Cardiac septum (tissue), 1 donor: ENCODE results near the gene IL1RL2. TPM values are rescaled to one million over a fixed set of nuclear protein-coding genes. Genes with fewer than 3 reads are reported as not detected.
A peak's percentile ranks its signal among the peaks of the same experiment; 100 is the strongest.

Source experiments
- DNase-seq: peaks from one replicate; pipeline ENCODE4 v3.0.0-alpha.2; 2020; ENCODE audit warnings: low spot score
- intact Hi-C: fragments of 100-400 bp; cut with DNase I; formaldehyde crosslinking; loops from one replicate; pipeline ENCODE4 v1.14.0; 2022
- total RNA-seq: library from RNA; stranded (reverse); fragmentation: NEBNext Ultra II Directional; extraction: Animal tissue kit (Norgen Biotek cat#: 25700); gene quantifications from one replicate; pipeline ENCODE4 v1.2.1, GENCODE V29; 2021
- donor health status: DM: no; HTN: no; CAD: no.

IL1RL2 gene
- total RNA-seq, 1 donor from 2014 or later = 0.35 TPM

DNA sequence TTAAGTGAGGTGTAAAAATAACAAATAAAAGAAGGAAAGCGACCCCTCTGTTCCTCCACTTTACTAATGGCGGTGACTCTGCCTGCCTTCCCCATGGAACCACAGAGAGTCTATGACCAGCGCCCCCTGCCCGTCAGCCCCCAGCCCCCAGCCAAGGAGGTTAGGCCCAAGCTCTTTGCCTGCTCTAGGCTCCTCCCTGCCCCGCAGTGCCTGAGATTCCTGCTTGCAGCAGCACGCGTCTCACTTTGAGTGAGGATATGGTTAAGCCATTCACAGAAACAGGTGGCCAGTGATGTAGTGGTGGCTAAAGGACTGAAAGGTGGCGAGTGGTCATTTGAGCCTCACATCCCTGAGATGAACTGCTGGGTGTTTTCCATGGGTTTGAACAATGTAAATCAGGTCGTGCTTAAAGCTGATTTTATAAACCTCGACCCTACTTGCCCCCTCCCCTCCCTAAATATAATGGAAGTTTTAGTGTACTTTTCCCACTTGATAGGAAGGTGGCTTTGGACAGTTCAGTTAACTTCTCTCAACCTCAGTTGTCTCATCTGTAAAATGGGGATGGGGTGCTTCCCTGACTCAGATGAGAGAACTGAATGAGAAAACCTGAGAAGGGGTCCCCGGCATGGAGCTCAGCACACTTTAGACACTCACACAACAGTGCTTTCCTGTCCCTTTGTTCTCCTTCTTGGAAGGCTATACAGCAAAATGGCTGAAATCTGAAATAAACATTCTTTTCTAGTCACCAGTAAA, 46.5 kb downstream of the IL1RL2 start:
- intact Hi-C loops = no loop called here
- DNase-seq = no peak

DNA sequence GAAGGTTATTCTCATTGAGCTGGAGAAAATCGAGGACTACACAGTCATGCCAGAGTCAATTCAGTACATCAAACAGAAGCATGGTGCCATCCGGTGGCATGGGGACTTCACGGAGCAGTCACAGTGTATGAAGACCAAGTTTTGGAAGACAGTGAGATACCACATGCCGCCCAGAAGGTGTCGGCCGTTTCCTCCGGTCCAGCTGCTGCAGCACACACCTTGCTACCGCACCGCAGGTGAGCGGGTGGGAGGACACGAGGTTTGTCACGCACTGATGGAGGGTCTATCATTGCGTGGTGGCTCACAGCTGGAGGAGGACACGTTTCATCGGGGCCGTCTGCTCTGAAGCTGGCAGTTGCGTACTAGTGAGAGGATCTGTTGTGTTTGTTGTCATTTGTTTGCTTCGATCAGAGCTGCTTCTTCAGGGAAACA, 48.2 kb downstream of the IL1RL2 start:
- intact Hi-C loops = no loop called here
- DNase-seq = no peak

DNA sequence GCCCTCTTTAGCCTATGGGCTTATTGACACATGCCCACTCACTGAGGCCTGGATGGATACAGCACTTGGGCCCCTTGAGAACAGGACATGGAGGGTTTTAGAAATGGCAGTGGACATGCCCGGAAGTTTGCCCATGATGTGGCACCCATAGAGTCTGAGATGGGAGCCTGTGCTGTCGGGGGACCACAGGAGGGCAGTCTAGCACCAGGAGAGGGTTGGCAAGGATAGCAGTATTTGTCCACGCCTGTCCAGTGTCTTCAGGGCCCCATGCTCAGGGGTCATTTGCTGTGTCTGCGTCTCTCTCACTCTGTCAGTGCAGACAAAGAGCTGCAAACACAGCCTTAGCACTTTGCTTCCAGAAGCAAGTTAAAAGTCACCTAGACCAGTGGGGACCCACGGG, 48.7 kb downstream of the IL1RL2 start:
- intact Hi-C loops = no loop called here
- DNase-seq = no peak

DNA sequence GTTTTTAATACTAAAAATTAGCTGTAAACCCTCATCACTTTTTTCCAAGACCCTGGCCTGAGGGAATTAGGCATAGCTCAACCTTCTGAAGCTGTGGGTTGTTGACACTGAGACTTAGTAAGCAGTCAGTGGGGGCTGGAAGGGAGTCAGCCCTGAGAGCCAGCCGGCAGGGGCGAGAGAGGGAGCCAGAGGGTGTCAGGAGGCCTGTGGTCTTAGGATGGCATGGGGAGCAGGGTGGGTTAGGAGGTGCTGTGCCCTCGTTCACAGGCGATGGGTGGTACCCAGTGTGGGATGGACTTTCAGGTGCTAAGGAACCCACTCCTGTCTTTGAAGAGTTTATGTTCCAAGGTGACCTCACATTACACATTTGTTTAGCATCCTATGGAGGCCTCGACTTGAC, 49.3 kb downstream of the IL1RL2 start:
- no peak for DNase-seq
- intact Hi-C loops = no loop called here

DNA sequence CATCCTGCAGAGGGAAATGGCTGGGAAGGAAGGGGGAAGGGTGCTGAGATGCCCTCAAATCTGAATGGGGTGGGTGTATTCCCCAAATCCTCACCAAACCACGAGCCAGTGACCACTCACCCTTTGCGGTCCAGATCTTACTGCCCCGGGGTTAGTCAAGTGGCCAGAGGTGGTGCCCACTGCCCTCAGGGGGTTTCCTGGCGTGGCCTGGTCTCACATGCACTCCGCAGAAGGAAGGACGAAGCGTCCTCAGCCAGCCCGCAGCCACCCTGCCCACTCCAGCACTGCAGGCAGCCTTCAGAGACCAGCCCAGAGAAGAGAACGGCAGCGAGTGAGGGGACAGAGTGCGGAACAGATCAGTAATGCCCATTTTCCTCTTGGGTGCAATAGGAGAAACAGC, 50.4 kb downstream of the IL1RL2 start:
- intact Hi-C loops = no loop called here
- DNase-seq = no peak

DNA sequence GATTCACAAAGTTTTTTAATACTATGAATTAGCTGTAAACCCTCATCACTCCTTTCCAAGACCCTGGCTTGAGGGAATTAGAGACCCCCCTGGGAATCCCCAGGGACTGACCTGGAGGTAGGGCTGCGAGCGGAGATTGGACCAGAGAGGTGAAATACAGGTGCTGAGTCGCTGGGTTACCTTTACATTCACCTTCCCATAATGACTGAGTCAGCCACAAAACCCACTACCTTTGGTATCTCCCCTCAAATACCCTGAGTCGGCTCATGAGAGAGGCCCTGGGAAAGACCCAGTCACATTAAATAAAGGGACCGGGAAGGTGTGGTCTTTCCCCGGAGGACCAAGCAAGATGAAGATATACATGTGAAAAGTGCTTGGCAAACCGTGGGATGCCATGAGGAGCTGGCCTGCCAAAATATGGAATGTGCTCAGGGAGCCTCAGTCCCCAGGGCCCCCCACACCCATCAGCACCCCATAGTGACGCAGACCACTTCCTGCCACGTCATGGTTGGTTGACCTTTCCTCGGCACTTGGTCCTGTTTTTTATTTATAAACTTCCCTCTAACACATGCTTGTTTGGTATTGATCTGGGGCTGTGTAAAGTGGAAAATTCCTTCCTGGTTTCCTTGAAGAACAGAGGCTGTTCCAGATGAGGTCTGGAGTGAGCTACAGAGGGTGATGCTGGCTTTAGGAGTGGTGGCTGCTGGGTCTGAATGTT, 51.4 kb downstream of the IL1RL2 start:
- no peak for DNase-seq
- intact Hi-C loops = no loop called here

DNA sequence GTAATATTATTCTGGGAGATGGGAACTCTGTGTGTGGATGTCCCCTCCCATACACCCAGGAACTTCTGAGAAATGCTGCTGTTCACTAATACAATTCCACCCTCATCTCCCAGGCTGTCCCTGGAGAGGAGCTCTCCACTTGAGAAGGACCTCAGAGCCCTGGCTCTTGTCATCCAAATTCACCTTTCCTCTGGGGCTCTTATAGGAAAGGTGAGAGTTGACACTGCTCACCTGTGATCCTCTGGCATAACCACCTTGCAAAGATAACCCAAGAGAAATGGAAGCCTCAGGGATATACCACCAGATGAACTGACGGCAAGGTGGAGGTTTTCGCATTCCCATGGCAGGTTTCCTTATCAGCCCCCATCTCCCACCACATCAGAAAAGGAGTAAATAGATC, 52.0 kb downstream of the IL1RL2 start:
- no peak for DNase-seq
- intact Hi-C loops = no loop called here

DNA sequence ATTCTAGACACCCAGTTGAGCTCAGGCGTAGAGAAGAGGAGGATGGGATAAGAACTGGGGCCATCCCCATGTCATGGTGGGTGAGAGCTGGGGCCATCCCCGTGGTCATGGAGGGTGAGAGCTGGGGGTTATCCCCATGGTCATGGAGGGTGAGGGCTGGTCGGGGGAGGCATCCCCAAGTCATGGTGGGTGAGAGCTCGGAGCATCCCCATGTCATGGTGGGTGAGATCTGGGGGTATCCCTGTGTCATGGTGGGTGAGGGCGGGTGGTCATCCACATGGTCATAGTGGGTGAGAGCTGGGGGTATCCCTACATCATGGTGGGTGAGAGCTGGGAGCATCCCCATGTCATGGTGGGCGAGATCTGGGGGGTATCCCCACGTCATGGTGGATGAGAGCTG, 52.5 kb downstream of the IL1RL2 start:
- intact Hi-C loops = no loop called here
- DNase-seq = no peak

DNA sequence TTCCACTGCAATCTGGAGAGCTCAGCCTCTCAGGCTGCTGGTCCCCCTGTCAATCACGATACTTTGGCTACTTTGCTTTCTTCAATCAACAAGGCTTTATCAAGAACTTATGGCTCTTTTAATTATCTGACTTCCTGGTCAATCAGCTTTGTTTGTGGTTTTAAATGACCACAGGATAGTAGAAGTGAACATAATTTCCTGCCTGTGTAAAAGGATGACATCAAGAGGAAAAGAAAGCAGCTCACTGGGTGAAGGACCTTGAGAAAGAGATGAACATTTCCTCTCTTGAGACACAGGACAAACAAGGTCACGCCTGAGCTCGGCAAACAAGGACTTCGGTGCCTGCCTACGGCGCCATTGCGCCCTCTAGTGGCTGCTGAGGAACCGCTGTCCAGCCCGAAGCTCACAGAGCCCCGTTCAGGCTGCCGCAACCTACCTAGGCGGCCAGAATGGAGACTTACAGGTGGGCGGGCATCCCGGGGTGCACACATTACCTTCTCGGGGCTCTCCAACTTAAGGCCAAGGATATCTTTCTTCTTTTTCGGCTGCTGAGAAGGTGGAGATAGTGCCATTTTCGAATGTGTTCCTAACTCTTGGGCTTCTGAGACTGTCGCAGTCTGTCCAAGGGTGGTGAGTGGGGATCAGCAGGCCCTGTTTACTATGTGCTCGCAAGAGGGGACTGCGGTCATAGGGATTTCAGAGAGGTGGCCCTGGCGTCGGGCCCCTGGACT, 54.0 kb downstream of the IL1RL2 start:
- intact Hi-C loops = loop anchor here (2.0 to 10.0 kb wide), 4 partner anchors 74 to 366 kb away; partner anchors contain the start of gene IL18R1
- DNase-seq = peak; percentile 97

DNA sequence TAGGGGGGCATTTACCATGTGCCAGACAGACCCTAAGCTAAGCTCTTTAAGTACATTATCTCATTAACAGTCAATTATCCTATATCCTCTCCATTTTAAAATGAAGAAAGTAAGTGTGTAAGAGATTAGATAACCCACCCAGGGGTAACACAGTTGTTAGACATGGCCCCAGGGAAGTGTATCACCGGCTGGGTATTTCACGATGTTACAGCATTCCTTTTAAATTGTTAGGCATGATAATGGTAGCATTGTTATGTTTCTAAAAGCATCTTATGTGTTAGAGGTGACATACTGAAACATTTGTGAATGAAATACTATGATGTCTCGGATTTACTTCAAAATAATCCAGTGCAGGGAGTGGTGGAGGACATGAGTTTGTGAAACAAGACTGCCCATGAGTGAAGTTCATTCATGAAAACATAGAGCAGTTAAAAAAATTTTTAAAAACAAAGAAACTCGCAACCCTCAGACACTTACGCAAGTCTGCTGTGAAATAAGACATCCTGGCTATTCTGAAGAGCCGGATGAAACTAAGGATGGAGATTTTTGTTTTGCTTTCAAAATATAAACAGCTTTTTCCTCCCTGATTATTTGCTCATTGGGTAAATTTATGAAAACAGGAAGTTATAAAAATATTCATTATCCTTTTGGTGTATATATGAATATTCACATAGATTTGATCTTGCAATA, 54.9 kb downstream of the IL1RL2 start:
- DNase-seq = no peak
- intact Hi-C loops = loop anchor here (2.0 to 10.0 kb wide), 4 partner anchors 74 to 367 kb away; partner anchors contain the start of gene IL18R1

DNA sequence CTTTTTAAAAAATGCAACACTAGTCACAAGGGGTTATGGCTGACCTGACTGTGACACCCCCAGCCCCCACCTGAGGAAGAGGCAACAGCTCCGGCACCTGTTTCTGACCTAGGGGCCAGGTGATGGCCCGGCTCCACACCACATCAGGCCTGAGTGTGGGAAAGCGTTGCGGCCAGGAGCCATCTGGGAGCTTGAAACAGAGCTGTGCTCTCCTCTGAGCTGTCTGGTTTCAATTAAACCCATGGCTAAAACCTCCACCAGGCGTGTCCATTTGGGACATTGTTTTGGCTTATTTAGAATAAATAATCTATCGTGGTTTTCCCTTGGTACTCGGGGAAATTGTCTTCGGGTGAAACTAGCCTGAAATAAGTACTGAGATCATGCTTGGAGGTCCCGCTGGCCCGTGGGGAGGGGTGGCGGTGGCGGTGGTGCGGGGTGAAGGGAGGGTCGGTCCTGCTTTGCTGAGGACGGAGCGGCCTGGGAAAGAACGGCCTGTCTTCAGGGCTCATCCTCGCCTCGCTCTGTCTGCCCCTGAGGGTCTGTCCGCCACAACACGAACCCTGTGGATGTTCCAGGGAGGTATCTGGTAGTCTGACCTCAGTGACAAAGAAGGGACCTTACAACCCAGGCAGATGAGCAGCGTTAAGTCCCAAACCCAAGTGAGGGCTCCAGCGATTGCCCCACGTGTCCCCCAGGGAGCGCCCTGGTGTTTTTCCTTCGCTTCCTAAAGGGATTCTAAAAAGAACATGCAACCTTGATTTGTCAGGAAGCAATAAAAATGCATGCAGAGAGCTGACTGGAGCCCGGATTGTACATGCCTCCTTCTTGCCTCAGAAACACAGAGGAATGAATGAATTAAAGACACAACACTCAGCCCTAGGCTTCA, 58.7 kb downstream of the IL1RL2 start:
- intact Hi-C loops = loop anchor here (10.0 kb wide), 1 partner anchor 371 kb away; no protein-coding TSS in a partner anchor
- DNase-seq = no peak

DNA sequence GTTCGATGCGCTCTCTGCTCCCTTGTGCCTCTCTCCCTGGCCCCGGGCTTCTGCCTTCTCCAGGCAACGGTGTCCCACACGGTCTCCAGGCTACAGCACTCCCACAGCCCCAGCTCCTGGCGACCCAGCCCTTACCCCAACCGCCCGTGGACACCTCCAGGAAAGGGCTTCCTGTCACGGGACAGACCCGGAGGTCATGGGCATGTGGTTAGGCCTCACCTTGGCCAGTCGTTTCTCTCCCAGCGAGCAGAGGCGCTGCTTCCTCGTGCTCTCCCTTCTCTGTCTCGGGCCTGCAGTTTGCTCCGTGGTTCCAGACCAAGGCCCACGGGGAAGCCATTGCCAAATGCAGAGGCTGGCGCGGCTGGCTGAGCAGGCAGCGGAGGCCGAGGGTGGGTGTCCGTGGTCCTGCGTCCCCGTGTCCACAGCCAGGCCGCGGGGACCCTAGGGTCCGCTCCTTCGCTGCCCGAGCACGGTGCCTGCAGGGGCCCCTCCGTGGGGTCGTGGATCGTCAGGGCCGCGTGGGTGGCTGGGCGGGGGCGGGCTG, 63.5 kb downstream of the IL1RL2 start:
- intact Hi-C loops = loop anchor here (5.0 kb wide), 1 partner anchor 192 kb away; no protein-coding TSS in a partner anchor
- DNase-seq = no peak

DNA sequence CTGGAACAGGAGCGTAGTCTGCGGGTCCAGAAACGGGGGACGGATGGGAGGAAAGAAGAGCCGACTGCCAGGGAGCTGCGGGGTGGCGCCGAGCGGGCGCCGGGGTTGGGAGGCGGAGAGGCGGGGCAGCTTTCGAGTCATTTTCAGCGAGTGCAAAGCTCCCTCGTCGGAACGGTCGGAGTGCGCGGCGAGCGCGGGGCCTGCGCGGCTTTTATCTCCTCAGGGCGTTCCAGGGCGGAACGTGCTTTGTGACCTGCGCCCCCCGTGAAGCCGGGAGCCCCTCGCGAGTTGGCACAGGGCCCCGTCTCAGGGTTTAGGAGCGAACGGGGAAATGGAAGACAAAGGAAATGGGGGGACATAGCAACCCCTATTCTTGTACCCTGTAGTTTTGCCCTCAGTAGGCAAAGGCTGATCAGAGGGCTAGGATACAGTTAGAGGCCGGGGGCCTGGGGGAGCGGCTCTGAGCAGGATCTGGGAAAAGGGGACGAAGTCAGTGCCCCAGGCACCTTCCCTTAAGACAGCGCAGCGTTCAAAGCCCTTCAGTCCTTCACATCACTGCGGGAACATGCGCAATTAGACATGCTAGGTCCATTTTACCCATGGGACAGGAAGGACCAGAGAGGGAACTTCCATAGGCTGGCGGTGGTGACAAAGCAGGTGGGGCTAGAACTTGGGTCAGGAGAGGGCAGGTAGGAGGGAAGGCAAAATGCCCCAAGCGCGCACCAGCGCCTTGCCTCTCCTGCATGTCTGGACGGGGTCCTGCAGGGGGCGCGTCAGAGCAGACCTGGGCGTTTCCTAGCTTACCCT, 64.4 kb downstream of the IL1RL2 start:
- DNase-seq = peak; percentile 92
- intact Hi-C loops = loop anchor here (5.0 kb wide), 1 partner anchor 191 kb away; no protein-coding TSS in a partner anchor

DNA sequence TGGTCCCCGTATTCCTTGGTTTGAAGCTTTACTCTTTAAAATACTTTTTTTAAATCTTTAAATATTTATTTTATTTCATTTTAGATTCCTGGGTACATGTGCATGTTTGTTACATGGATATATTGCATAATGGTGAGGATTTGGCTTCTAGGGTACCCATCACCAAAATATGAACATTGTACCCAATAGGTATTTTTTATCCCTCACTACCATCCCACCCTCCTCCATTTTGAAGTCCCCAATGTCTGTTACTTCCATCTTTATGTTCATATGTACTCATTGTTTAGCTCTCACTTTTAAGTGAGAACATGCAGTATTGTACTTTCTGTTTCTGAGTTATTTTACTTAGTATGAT, 65.0 kb downstream of the IL1RL2 start:
- no peak for DNase-seq
- intact Hi-C loops = loop anchor here (5.0 kb wide), 1 partner anchor 190 kb away; no protein-coding TSS in a partner anchor

DNA sequence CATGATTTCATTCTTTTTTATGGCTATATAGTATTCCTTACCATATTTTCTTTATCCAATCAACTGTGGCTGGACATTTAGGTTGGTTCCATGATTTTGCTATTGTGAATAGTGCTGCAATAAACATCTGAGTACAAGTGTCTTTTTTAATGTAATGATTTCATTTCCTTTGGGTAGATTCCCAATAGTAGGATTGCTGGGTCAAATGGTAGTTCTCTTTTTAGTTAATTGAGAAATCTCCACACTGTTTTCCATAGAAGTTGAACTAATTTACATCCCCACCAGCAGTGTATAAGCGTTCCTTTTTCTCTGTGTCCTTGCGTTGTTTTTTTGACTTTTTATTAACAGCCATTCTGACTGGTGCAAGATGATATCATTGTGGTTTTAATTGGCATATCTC, 65.4 kb downstream of the IL1RL2 start:
- intact Hi-C loops = loop anchor here (5.0 kb wide), 1 partner anchor 190 kb away; no protein-coding TSS in a partner anchor
- no peak for DNase-seq

DNA sequence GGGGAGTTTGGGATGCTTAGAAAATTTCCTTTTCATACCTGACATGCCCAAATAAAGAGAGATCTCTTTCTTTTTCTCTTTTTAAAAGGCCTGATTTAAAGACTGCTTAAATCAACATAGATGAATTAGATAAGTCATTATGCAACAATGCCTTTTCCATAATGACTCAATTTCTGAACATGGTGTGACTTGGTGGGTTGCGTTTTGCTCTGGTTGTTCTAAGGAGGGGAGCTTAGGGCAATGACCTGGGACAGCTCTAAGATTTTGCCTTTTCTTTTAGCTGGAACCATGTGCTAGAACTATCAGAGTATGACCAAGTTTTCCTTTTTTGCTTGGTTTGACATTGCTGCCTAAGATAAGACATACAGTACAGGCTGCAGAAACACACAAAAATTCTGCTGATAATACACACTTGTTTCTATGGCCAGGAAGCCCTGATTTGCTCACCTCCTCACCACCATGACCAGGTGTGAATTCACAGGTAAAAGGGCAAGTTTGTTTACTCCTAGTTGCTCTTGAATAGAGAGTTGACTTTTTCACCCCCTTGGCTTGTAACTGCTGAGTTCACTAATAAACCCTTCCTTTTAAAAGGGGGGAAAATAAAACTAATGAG, 66.4 kb downstream of the IL1RL2 start:
- no peak for DNase-seq
- intact Hi-C loops = loop anchor here (5.0 kb wide), 1 partner anchor 189 kb away; no protein-coding TSS in a partner anchor

DNA sequence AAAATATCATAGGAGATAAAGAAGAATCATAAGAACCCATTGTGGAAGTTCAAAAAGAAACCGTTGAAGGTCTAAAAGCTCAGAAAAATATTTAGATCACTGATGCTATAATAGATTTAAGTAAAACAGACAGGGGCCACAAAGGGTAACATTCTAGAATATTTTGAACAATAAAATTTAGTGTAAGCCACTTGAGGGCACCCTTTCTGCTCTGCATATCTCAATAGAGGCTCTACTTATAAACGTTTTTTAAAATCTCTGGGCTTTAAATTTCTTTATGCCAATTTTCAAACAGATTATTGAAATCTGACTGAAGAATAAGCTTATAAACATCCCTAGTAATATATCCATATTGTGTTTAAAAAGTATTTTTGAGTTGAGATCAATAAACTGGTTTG, 66.9 kb downstream of the IL1RL2 start:
- intact Hi-C loops = loop anchor here (5.0 kb wide), 1 partner anchor 189 kb away; no protein-coding TSS in a partner anchor
- no peak for DNase-seq
